Measurements from ENCODE around the gene ATP10D. TPM values are rescaled to one million over a fixed set of nuclear protein-coding genes. Genes with fewer than 3 reads are reported as not detected.

The ATP10D gene
- total RNA-seq, 1 experiment from 2014 or later, result 5.1 TPM

DNA sequence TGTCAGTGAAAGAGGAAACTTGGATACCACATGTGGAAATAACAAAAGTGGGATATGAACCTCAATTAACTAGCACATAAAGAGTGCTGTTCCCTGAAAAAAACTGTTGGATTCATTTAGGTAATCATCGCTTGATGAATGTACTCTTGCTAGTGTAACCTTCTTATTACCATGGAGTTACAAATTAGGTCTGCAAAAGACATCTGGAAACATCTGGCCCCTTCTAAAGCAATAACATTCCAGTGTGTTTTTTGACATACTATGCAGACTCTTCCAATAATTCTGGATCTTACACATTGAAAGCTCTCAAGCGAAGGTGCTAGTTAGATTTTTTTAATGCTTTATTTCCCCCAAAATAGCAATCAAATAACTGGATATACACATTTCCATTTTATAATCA is 134.6 kb downstream of the ATP10D start:
- no peaks in the 10 kb centered on the region for H3K36me3 ChIP-seq (ENCODE audit: control insufficient read depth in 1 of 2, insufficient read depth in 2 of 2, low read length in 2 of 2)
- H3K9me2 ChIP-seq (ENCODE audit: insufficient read depth), result no peaks in the 10 kb centered on the region
- no peak overlapping the region for H2AFZ ChIP-seq (ENCODE audit: low read depth, low read length, poor library complexity, severe bottlenecking)
- no peak overlapping the region for H3K4me2 ChIP-seq (ENCODE audit: low read length)
- BruUV-seq (replicated peaks), result no TSS peak
- TF ChIP-seq CTCF (IDR thresholded peaks at IDR 0.05 in 2 of 3, conservative IDR thresholded peaks at IDR 0.05 in 1 of 3; ENCODE audit: borderline replicate concordance in 1 of 3, insufficient read depth in 1 of 3, low read depth in 2 of 3, low read length in 2 of 3) (no peak), JUND (IDR thresholded peaks at IDR 0.05) (no peak), RAD21 (IDR thresholded peaks at IDR 0.05; ENCODE audit: low read depth) (no peak), POLR2A (IDR thresholded peaks at IDR 0.05; ENCODE audit: borderline replicate concordance, extremely low read depth, insufficient read depth, insufficient read length) (no peak), CEBPB (IDR thresholded peaks at IDR 0.05; ENCODE audit: low read depth) (no peak), ZNF274 (IDR thresholded peaks at IDR 0.05; ENCODE audit: low read depth, low read length) (no peak), TCF7L2 (IDR thresholded peaks at IDR 0.05; ENCODE audit: borderline replicate concordance, extremely low read depth, insufficient read depth, insufficient read length) (no peak), ZFX (IDR thresholded peaks at IDR 0.05) (no peak), SIN3A (IDR thresholded peaks at IDR 0.05; ENCODE audit: low read depth) (no peak)
- TF ChIP-seq, protein P1, sequence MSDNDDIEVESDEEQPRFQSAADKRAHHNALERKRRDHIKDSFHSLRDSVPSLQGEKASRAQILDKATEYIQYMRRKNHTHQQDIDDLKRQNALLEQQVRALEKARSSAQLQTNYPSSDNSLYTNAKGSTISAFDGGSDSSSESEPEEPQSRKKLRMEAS (IDR thresholded peaks at IDR 0.05), result no peak
- TF ChIP-seq, protein P2, sequence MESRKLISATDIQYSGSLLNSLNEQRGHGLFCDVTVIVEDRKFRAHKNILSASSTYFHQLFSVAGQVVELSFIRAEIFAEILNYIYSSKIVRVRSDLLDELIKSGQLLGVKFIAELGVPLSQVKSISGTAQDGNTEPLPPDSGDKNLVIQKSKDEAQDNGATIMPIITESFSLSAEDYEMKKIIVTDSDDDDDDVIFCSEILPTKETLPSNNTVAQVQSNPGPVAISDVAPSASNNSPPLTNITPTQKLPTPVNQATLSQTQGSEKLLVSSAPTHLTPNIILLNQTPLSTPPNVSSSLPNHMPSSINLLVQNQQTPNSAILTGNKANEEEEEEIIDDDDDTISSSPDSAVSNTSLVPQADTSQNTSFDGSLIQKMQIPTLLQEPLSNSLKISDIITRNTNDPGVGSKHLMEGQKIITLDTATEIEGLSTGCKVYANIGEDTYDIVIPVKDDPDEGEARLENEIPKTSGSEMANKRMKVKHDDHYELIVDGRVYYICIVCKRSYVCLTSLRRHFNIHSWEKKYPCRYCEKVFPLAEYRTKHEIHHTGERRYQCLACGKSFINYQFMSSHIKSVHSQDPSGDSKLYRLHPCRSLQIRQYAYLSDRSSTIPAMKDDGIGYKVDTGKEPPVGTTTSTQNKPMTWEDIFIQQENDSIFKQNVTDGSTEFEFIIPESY (IDR thresholded peaks at IDR 0.05; ENCODE audit: extremely low read depth, insufficient replicate concordance, low read length), result no peak
- intact Hi-C loops (cut with micrococcal nuclease), result no loop called here
- ChIA-PET CTCF (no interaction called here), RAD21 (ENCODE audit: low non-redundant PET in 1 of 2, low total read pairs in 2 of 2, uncharacterized antibody in 2 of 2, unreplicated experiment in 2 of 2) (no interaction called here), POLR2A (no interaction called here)
- no peaks in the 10 kb centered on the region for H3K9me3 ChIP-seq (ENCODE audit: control insufficient read depth in 1 of 2, insufficient read depth in 1 of 2, low read depth in 1 of 2, low read length in 2 of 2)
- no peaks in the 10 kb centered on the region for H3K79me2 ChIP-seq (ENCODE audit: insufficient read depth, low read length)
- no peaks in the 10 kb centered on the region for H4K20me1 ChIP-seq (ENCODE audit: insufficient read depth)
- H3K4me1 ChIP-seq (ENCODE audit: control insufficient read depth in 1 of 2, insufficient read depth in 2 of 2, low read length in 2 of 2), result no peaks in the 10 kb centered on the region
- no peak overlapping the region for H3K9ac ChIP-seq (ENCODE audit: low read length)
- H3K4me3 ChIP-seq (replicated peaks in 1 of 2; ENCODE audit: low read depth in 1 of 2, low read length in 2 of 2), result no peak overlapping the region
- DNase-seq (ENCODE audit: low read depth, low spot score) (no peak), ATAC-seq (no peak)
- H3K27me3 ChIP-seq (ENCODE audit: insufficient read depth, low read length), result no peaks in the 10 kb centered on the region
- no peak overlapping the region for H3K27ac ChIP-seq (ENCODE audit: low read depth, low read length)

Measured in HCT116 (cell line).